Measurements from ENCODE around the gene SIX1.

Gene SIX1

DNA sequence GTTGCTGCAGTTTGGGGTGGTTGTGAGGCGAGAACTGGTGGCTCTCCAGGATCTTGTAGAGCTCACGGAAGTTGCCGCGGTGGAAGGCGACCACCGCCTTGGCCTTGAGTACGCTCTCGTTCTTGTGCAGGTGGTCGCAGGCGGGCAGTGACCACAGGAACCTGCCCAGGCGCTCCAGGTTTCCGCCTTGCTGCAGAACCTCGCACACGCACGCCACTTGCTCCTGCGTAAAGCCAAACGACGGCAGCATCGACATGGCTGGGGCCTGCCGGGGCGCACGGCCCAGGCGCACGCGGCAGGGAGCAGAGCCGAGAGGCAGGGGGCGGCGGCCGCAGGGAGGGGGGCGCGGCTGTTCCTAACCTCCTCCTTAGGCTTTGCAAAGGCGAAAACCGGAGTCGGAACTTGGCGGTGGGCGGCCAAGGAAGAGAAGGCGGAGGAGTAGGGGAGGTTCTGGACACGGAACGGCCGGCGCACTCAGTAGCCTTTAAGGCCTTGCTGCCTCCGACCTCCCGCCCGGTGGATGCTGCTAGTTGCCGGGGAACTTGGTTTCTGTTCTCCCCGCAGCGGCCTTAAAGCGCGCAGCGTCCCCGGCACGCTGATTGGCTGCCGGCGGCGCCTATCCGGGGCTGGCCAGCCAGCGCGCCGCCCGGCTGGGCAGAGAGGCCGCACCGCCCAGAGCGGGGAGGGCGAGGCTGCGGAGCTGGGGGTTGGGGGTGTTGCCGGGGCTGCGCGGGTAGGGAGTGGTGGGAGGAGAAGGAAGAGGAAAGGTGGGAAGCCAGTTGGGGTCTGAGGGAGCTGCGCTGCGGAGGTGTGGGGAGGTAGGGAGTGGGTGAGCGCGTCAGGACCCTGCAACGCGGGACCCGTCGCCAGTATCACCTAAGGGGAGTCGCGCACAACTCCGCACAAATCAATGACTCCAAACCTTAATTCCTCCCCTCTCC lies at the start of gene SIX1:
Gene SIX1, minus strand, starts transcription at position 544 of the 941 bp plus-strand sequence. Its CDS starts 288 bp downstream, at position 256.
- DNase-seq (ENCODE audit: low read depth in 2 of 2) = no peak

GRCh38 chr14:60695327-60695726 lies 46.0 kb upstream of the SIX1 start:
- no peak for DNase-seq (ENCODE audit: low read depth in 2 of 2)

DNA sequence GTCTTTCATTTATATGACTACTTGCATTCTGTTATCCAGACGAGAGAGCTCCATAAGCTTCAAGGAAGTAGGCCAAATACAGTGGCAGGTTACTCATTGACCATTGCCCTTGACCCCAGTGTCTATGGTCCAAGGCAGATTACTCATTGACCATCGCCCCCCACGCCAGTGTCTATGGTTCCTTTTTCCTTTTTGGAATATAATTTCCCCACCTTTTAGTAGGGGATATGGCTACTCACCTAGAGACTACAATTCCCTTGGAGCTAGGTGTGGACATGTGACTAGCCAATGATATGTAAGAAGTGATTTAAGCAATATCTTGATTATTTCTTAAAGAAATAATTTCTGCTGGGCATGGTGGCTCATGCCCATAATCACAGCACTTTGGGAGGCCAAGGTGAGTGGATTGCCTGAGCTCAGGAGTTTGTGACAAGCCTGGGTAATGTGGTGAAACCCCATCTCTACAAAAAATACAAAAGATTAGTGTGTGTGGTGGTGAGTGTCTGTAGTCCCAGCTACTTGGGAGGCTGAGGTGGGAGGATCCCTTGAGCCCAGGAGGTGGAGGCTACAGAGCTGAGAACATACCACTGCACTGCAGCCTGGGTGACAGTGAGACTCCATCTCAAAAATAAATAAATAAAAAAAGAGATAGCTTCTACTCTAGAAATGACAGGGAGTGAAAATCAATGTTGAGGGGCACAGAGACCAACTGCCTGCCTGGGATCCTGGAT lies 42.3 kb upstream of the SIX1 start:
- DNase-seq (ENCODE audit: low read depth in 2 of 2) = no peak

- no peak for DNase-seq (ENCODE audit: low read depth in 2 of 2)
These were observed 37.6 kb upstream of the SIX1 start for GRCh38 chr14:60686865-60687264.

DNA sequence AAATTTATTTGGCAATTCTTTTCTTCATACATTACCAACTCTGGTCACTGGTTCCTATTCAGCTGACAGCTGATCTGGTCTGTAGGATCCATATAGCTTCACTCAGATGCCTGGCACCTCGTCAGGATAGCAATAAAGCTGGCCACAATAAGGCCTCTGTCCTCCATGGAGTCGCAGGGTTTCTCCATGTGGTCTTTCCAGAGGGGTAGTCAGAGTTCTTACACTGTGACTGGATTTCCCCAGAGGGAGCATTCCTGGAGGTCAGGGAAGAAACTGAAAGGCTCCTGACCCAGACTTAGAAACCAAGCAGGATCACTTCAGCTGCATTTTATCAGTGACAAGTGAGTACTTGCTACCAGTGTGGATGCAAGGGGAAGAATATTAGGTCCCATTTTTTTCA lies 34.9 kb upstream of the SIX1 start:
- DNase-seq (ENCODE audit: low read depth in 2 of 2) = no peak

DNA sequence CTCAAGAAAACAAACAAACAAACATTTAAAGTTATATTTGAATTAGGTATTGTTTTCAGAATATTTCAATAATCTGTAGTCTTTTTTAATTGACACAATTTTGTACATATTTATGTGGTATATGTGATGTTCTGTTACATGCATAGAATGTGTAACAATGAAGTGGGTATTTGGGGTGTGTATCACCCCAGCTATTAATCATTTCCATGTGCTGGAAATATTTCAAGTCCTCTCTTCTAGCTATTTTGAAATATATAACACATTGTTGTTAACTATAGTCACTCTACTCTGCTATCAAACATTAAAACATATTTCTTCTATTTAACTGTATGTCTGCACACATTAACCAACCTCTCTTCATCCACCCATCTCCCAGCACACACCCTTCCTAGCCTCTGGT lies 32.0 kb upstream of the SIX1 start:
- no peak for DNase-seq (ENCODE audit: low read depth in 2 of 2)

- DNase-seq (ENCODE audit: low read depth in 2 of 2) = no peak
These were observed 31.2 kb upstream of the SIX1 start for GRCh38 chr14:60680511-60680910.

GRCh38 chr14:60679566-60680258 lies 30.4 kb upstream of the SIX1 start:
- no peak for DNase-seq (ENCODE audit: low read depth in 2 of 2)

DNA sequence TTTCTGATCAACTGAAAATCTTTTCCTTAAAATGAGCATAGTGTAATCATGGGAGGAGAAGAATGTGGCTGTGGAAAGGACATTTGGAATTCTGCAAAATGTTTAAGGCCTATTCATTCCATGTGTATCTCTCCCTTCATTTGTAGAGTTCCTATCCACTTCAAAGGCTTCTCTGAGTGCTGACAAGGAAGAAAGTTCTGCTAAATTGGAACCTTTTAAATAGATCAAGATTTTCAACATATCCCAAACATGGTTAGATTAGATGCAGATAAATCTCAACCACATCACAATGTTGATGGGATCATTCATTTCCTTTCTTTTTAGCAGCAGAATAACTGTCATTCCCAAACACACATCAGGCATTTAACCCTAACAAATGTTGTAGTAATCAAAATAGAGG lies 28.4 kb upstream of the SIX1 start:
- DNase-seq (ENCODE audit: low read depth in 2 of 2) = no peak

DNA sequence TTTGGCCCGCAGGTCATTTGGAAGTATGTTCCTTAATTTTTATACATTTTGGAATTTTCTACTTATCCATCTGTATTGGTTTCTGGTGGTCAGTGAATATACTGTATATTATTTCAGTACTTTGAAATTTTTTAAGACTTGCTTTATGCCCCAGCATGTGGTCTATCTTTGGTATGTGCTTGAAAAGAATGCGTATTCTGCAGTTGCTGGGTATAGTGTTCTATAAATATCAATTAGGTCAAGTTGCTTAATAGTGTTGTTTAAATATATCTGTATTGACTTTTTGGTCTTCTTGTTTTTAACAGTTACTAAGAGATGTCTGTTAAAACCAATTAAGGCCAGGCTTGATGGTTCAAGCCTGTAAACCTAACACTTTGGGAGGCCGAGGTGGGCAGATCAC lies 21.7 kb upstream of the SIX1 start:
- DNase-seq (ENCODE audit: low read depth in 2 of 2) = no peak

DNA sequence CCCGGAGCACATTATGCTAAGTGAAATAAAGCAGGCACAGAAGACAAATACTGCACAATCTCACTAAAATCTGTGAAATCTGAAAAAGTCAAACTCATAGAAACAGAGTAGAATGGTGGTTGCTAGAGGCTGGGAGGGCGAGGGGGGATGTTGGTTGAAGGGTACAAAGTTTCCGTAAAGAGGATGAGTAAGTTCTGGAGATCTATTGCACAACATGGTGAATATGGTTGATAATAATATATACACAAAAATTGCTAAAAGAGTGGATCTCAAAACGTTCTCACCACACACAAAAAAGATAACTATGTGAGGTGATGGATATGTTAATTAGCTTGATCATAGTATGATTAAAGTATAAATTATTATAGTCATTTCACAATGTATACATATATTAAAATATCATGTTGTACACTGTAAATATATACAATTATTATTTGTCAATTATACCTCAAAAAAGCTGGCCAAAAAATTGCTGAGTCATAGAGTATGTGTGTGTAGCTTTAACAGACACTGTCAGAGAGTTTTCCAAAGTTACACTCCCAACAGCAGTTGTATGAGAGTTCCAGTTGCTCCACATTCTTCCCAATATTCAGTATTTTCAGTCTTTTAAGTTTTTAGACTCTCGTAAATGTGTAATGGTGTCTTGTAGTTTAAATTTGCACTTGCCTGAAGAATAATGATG lies 19.3 kb upstream of the SIX1 start:
- no peak for DNase-seq (ENCODE audit: low read depth in 2 of 2)

GRCh38 chr14:60665177-60665550 lies 15.9 kb upstream of the SIX1 start:
- DNase-seq (ENCODE audit: low read depth in 2 of 2) = no peak

DNA sequence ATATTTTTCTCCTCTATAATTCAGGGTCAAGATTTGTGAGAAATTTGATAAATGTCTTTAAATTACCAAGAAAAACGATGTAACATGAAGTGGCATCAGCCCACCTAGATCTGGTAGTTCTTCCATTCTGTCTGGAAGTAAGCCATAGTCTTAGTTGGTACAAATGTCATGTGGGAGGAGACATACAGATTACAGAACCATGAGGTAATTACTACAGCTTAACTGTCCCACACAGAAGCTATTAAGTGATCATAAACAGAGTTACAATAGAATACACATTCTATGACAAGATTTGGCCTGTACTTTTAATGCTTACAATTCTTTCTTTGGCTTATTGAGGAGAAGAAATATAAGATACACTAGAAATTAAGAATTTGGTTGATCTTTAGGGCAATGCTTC lies 13.7 kb upstream of the SIX1 start:
- DNase-seq (ENCODE audit: low read depth in 2 of 2) = no peak

- no peak for DNase-seq (ENCODE audit: low read depth in 2 of 2)
These were observed 12.4 kb upstream of the SIX1 start for GRCh38 chr14:60661721-60662120.

DNA sequence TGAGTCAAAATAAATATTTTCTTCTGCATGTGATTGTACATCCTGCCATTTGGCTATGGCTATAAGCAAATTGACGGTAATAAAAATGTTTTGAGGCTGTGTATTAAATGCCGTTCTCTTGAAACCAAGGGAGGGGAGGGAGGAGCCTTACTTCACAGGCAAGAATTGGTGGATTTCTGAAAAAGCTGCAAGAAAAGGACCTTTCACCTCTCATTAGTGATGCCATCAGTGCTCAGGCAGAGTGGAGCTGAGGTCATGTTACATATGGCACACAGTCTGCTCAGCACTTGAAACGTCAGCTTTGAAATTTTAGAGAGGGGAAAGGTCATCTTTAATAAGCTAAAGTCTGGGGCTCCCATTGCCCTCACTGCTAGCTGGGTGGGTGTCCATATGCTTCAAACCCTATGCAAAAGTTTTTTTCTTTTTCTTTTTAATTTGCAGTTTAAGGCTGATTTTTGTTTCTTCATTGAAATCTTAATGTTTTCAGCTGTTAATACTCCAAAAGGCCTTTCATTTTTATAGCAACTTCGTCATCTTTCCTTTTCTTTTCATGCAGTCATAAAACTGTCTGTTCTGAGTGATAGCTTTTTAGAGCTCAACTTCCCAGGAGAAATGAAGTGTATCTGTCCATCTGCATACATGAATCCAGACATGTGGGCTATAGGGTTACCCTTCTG lies 9.8 kb upstream of the SIX1 start:
- no peak for DNase-seq (ENCODE audit: low read depth in 2 of 2)

DNA sequence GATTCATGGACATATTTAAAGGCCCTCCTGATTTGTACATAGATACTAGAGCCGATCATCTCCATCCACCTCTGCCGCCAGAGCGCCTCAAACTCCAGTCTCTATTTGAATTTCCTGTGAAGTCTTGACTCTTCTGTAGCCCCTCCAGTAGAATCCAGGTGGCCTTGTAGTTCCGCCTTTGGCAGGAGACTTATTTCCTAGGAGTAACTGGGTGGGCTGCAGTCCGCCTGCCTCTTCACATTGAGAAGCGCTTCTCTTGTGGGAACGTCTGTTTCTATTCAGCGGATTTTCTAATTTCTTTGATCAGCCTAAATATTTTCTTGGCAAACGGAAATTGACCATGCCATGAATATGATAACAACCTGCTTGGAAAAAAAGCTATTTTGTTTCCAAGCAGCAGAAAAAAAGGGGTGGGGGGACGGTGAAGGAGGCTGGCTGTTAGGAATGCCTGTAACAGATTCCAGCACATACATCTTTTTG lies 9.0 kb upstream of the SIX1 start:
- no peak for DNase-seq (ENCODE audit: low read depth in 2 of 2)

DNA sequence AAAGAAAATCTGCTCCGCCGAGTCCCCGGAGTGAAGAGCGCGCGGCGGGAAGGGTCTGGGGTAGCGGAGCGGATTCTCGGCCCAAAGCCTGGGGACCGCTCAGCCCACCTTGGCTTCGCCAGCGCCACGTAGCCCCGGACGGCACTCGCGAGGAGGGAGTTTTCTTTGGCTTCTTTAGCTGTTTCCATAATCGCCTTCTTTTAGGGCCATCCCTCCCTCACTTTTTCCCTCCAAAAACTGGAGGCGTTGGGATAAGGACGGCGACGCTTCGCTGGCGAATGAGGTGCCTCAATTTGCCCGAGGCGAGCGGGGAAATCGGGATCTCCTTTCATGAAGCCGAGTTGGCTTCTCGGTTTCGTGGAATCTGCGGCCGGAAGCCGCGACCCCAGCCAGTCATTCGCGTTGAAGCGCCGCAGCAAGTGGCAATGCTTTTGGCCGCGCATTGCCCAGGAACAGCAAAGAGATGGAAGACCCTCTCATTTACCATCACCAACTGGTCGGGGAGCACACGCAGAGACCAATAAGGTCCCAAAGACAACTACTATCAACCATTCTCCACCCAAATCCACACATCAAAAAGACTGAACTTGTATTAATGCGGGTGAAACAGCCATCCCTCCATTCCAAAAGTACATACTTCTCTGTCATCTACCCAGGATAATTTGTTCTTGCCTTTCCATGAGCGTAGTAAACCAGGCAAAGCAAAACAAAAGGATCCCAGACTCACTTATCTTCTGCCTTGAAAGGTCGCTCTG lies 8.4 kb upstream of the SIX1 start:
- DNase-seq (ENCODE audit: low read depth in 2 of 2) = no peak

- no peak for DNase-seq (ENCODE audit: low read depth in 2 of 2)
These were observed 7.6 kb upstream of the SIX1 start for GRCh38 chr14:60656686-60657455.

DNA sequence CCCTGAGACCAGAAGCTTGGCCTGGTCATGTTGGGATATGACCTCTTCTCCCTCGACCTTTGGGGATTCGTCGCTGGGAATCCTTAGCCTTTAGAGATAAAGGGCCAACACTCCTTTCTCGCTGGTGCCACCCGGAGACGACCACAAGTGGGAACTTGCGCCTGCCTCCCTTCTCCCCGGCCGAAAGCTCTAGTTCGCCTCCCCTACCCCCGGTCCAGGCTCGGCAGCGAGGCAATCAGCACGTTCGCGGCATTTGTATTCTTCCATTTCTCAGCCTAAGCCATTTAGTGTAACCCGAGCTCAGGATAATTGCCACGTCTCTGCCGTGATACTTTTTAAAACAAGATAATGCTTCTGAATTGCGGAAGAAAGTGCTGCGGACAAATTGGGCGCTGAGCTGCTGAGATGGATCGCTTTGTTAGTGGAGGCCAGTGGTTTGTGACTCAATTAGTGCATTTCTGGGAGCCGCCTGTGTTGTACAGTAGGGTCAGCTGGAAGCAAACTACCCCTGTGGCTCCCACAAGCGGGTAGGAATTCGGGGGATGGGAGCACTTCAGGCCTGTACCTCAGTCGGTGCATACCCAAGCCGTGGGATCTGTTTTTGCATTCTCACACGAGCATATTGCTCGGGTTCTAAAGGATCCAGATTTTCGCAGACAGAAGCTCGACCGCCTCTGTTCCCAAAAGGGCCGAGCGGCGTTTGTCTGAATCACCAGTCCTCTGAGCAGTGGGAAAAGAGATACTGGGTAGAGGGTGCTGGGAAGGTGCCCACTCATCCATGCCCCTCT lies 6.8 kb upstream of the SIX1 start:
- DNase-seq (ENCODE audit: low read depth in 2 of 2) = no peak
